ENCODE results near the gene XYLT1. TPM values are rescaled to one million over a fixed set of nuclear protein-coding genes. Genes with fewer than 3 reads are reported as not detected.

Gene XYLT1
- total RNA-seq, 6 experiments from 2014 or later = 0.48 to 2.0 (median 0.59) TPM

- no peaks in the 10 kb centered on the region for H3K27me3 ChIP-seq
- DNase-seq (no peak), ATAC-seq (no peak)
- no peak for TF ChIP-seq CTCF (IDR thresholded peaks at IDR 0.05)
- TF ChIP-seq POLR2A (IDR thresholded peaks at IDR 0.05) = no peak
- WGBS (ENCODE audit: insufficient coverage, low coverage, low lambda C conversion rate, missing lambda C conversion rate) = 80% methylated on average over 4 of the region's 9 CpGs
- H3K4me3 ChIP-seq = no peak overlapping the region
- no peaks in the 10 kb centered on the region for H3K36me3 ChIP-seq
- intact Hi-C loops (cut with DNase I) = no loop called here
- H3K27ac ChIP-seq = no peak overlapping the region
- H3K9me3 ChIP-seq = no peaks in the 10 kb centered on the region
- H3K4me1 ChIP-seq = peaks cover 0 to 2% (median 0%) of the 10 kb centered on the region in 4 donors
Observed at GRCh38 chr16:17298238-17298637, 172.5 kb downstream of the XYLT1 start.

GRCh38 chr16:17296431-17296830, 174.3 kb downstream of the XYLT1 start:
- ATAC-seq (no peak), DNase-seq (no peak)
- H3K27me3 ChIP-seq = no peaks in the 10 kb centered on the region
- WGBS (ENCODE audit: insufficient coverage, low coverage, low lambda C conversion rate, missing lambda C conversion rate) = 41% methylated on average over 6 of the region's 7 CpGs
- no peak for TF ChIP-seq POLR2A (IDR thresholded peaks at IDR 0.05)
- no peak overlapping the region for H3K27ac ChIP-seq
- H3K4me1 ChIP-seq = no peaks in the 10 kb centered on the region
- intact Hi-C loops (cut with DNase I) = no loop called here
- H3K36me3 ChIP-seq = no peaks in the 10 kb centered on the region
- H3K4me3 ChIP-seq = no peak overlapping the region
- no peaks in the 10 kb centered on the region for H3K9me3 ChIP-seq

GRCh38 chr16:17295948-17296347, 174.8 kb downstream of the XYLT1 start:
- no peaks in the 10 kb centered on the region for H3K36me3 ChIP-seq
- no peaks in the 10 kb centered on the region for H3K4me1 ChIP-seq
- DNase-seq (no peak), ATAC-seq (no peak)
- no peaks in the 10 kb centered on the region for H3K9me3 ChIP-seq
- H3K27me3 ChIP-seq = no peaks in the 10 kb centered on the region
- TF ChIP-seq CTCF (IDR thresholded peaks at IDR 0.05) = no peak
- TF ChIP-seq POLR2A (IDR thresholded peaks at IDR 0.05) = no peak
- intact Hi-C loops (cut with DNase I) = no loop called here
- no peak overlapping the region for H3K27ac ChIP-seq
- H3K4me3 ChIP-seq = no peak overlapping the region
- WGBS (ENCODE audit: insufficient coverage, low coverage, low lambda C conversion rate, missing lambda C conversion rate) = 72% methylated on average over 3 of the region's 5 CpGs

- Histone ChIP-seq H3K4me1 (no peaks in the 10 kb centered on the region), H3K9me3 (no peaks in the 10 kb centered on the region), H3K4me3 (no peak overlapping the region), H3K27me3 (no peaks in the 10 kb centered on the region), H3K36me3 (no peaks in the 10 kb centered on the region), H3K27ac (no peak overlapping the region)
- no peak for ATAC-seq
- TF ChIP-seq CTCF (IDR thresholded peaks at IDR 0.05) (no peak), POLR2A (IDR thresholded peaks at IDR 0.05) (no peak)
- intact Hi-C loops (cut with DNase I) = no loop called here
- WGBS (ENCODE audit: insufficient coverage, low coverage, low lambda C conversion rate, missing lambda C conversion rate) = 59% methylated on average over 3 of the region's 3 CpGs
- no peak for DNase-seq
Observed at GRCh38 chr16:17294856-17295255, 175.9 kb downstream of the XYLT1 start.

- TF ChIP-seq CTCF (IDR thresholded peaks at IDR 0.05) = no peak
- no peak for TF ChIP-seq POLR2A (IDR thresholded peaks at IDR 0.05)
- 61% methylated on average over 5 of the region's 9 CpGs for WGBS (ENCODE audit: insufficient coverage, low coverage, low lambda C conversion rate, missing lambda C conversion rate)
- DNase-seq = no peak
- no peak overlapping the region for H3K27ac ChIP-seq
- no peaks in the 10 kb centered on the region for H3K9me3 ChIP-seq
- H3K27me3 ChIP-seq = no peaks in the 10 kb centered on the region
- no peak overlapping the region for H3K4me3 ChIP-seq
- H3K4me1 ChIP-seq = no peaks in the 10 kb centered on the region
- H3K36me3 ChIP-seq = no peaks in the 10 kb centered on the region
- intact Hi-C loops (cut with DNase I) = no loop called here
- ATAC-seq = no peak
Observed at GRCh38 chr16:17293813-17294558, 176.8 kb downstream of the XYLT1 start.
